Measurements from ENCODE around the gene SLC7A10.
"Not testable (repeated sequence)": the region's sequence is repeated elsewhere in the genome, so short reads cannot be mapped to it uniquely, and the experiment has no call there.

The SLC7A10 gene

GRCh38 chr19:33175156-33175782 is 50.4 kb downstream of the SLC7A10 start:
- no peak for DNase-seq (ENCODE audit: low spot score)

DNA sequence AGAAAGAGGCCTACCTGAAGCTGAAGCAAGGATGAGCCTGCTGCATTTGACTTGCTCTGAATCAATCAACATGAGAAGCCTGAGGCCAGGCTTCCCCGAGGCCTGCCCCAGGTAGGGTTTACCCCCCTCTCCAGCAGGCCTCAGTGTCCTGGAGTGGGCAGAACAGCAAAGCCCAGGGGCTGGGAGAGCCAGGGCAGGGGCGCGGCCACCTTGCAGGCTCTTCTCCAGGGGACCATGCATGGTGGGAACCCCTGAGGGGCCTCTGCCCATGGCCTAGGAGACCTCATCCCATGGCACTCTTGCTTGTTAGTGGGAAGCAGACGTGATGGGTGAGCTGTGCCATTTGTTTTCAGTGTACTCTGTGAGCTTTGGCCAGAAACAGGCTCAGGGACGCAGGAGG is 51.5 kb downstream of the SLC7A10 start:
- DNase-seq (ENCODE audit: low spot score), result no peak

GRCh38 chr19:33171916-33172359 is 53.7 kb downstream of the SLC7A10 start:
- no peak for DNase-seq (ENCODE audit: low spot score)

GRCh38 chr19:33171222-33171795 is 54.3 kb downstream of the SLC7A10 start:
- DNase-seq (ENCODE audit: low spot score), result no peak

- DNase-seq (ENCODE audit: low spot score), result no peak
These were observed 57.1 kb downstream of the SLC7A10 start for GRCh38 chr19:33168528-33168927.

DNA sequence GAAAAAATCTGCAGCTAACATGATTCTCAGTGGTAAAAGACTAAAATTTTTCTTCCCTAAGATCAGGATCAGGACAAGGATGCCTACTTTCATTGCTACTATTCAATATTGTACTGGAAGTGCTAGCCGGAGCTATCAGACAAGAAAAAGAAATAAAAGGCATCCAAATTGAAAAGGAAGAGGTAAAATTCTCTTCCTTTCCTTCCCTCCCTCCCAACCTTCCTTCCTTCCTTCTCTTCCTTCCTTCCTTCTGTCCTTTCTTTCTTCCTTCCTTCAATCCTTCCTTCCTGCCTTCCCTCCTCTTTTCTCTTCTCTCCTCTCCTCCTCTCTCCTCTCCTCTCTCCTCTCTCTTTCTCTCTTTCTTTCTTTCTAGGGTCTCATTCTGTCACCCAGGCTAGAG is 58.2 kb downstream of the SLC7A10 start:
- DNase-seq (ENCODE audit: low spot score), result no peak

- not testable (repeated sequence) for DNase-seq (ENCODE audit: low spot score)
These were observed 59.6 kb downstream of the SLC7A10 start for GRCh38 chr19:33166037-33166436.

DNA sequence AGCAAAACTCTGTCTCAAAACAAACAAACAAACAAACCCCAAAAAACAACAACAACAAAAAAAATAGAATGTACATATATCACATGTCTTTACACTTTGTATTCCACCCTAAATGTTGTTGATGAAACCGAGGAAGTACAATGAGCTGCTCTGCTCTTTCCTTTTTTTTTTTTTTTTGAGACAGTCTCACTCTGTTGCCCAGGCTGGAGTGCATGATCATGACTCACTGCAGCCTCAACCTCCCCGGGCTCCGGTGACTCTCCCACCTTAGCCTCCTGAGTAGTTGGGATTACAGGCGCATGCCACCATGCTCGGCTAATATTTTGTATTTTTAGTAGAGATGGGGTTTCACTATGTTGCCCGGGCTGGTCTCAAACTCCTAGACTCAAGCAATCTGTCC is 62.2 kb downstream of the SLC7A10 start:
- DNase-seq (ENCODE audit: low spot score), result no peak

- DNase-seq (ENCODE audit: low spot score), result no peak
These were observed 64.4 kb downstream of the SLC7A10 start for GRCh38 chr19:33161201-33161600.

DNA sequence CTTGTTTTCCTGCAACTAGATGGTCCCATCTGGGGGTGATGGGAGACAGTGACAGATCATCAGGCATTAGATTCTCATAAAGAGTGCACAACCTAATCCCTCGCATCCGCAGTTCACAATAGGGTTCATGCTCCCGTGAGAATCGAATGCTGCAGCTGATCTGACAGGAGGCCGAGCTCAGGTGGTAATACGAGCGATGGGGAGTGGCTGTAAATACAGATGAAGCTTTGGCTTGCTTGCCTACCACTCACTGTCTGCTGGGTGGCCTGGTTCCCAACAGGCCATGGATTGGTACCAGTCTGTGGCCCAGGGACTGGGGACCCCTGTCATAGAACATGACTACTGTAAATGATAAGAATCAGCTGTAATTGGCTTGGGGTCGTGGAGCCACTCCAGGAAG is 65.8 kb downstream of the SLC7A10 start:
- no peak for DNase-seq (ENCODE audit: low spot score)

- DNase-seq (ENCODE audit: low spot score), result no peak
These were observed 66.5 kb downstream of the SLC7A10 start for GRCh38 chr19:33159149-33159548.

All from HuH-7 (cell line).